HG03565 (cell line): ENCODE results near the gene NPIPA7.
"Not testable (repeated sequence)": the region's sequence is repeated elsewhere in the genome, so short reads cannot be mapped to it uniquely, and the experiment has no call there.

Source experiments
- ATAC-seq: cut with Tn5 transposase; IDR thresholded peaks from one replicate; pipeline ENCODE4 v1.9.1; 2021; ENCODE audit warnings: mild to moderate bottlenecking, moderate library complexity; ENCODE audit not compliant: unreplicated experiment

Gene NPIPA7

GRCh38 chr16:16417914-16418544 lies 39.1 kb downstream of the NPIPA7 start:
- ATAC-seq = not testable (repeated sequence)

- ATAC-seq = not testable (repeated sequence)
Observed at GRCh38 chr16:16420515-16420914, 41.6 kb downstream of the NPIPA7 start.

- ATAC-seq = not testable (repeated sequence)
Observed at GRCh38 chr16:16425146-16425545, 46.2 kb downstream of the NPIPA7 start.

- ATAC-seq = not testable (repeated sequence)
Observed at GRCh38 chr16:16431135-16431534, 52.2 kb downstream of the NPIPA7 start.

- not testable (repeated sequence) for ATAC-seq
Observed at GRCh38 chr16:16434711-16435110, 55.8 kb downstream of the NPIPA7 start.

GRCh38 chr16:16441401-16441800 lies 62.5 kb downstream of the NPIPA7 start:
- not testable (repeated sequence) for ATAC-seq
